GM23248 (cell line): ENCODE data around the gene UPK1B.
"Not testable (repeated sequence)": the region's sequence is repeated elsewhere in the genome, so short reads cannot be mapped to it uniquely, and the experiment has no call there.

ENCODE experiments used
- EZH2 ChIP-seq: fragments of 200-600 bp; sonication (generic); IDR thresholded peaks from 2 replicates; pipeline ENCODE4 v1.6.1; 2018; ENCODE audit warnings: antibody characterized with exemption, mild to moderate bottlenecking; ENCODE audit not compliant: insufficient read depth, poor library complexity, severe bottlenecking
- EZH2phosphoT487 ChIP-seq: fragments of 200-600 bp; sonication (generic); IDR thresholded peaks from 2 replicates; pipeline ENCODE4 v1.6.1; 2018; ENCODE audit warnings: antibody characterized with exemption, moderate library complexity, mild to moderate bottlenecking, low read depth; ENCODE audit not compliant: insufficient read depth

- TF ChIP-seq EZH2, EZH2phosphoT487: not testable (repeated sequence)
Observed at GRCh38 chr3:119139360-119139759, 34.0 kb upstream of the UPK1B start.
